ENCODE measurements around the gene TEX261. TPM values are rescaled to one million over a fixed set of nuclear protein-coding genes. Genes with fewer than 3 reads are reported as not detected.

TEX261 gene
- polyA plus RNA-seq, 1 of the 3 experiments (the other 2 are of a cell fraction): 44.3 TPM

DNA sequence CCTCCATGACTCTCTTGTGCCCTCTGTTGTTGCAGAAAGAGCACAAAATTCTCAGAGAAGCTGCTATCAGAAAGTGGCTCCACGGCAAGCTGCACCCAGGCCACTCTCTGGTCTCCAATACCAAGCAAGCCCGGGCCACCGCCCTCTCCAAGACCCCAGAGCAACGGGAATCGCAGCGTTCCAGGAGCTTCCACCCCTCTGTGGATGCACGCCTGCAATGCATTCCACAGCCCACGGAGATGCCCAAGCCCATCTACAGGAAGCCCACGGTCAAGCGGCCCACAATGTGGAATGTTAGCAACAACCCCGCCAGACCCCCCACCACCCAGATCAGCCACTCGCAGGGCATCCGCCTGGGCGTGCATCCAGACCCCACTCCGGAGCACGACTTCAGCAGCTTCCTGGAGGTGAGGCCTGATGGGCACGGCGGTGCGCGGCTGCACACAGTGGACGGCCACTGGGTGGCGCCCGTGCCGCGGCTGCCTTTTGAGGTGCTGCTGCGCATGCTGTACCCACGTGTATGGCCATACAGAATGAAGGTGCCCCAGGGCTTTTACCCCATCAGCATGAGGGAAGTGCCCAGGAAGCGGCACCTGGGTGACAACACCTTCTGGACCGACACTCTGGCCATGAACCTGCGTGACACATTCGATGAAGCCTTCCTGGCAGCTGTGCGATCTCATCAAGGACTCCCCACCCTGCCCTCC, 9.9 kb downstream of the TEX261 start:
- WGBS (ENCODE audit: low lambda C conversion rate): 76% methylated on average over 13 of the region's 32 CpGs
- H3K36me3 ChIP-seq (replicated peaks in 1 of 2; ENCODE audit: control insufficient read depth in 1 of 2, insufficient read depth in 2 of 2, low read length in 1 of 2): peaks cover 5 to 45% of the 10 kb centered on the region in 2 experiments
- no peaks in the 10 kb centered on the region for H3K27me3 ChIP-seq (ENCODE audit: insufficient read depth)
- no peaks in the 10 kb centered on the region for H3K9me3 ChIP-seq
- POLR2A ChIA-PET: no interaction called here
- no peak overlapping the region for H3K4me2 ChIP-seq
- H3K9me2 ChIP-seq: no peaks in the 10 kb centered on the region
- no peak overlapping the region for H3K4me3 ChIP-seq (ENCODE audit: low read depth in 2 of 2, low read length in 1 of 2)
- no peak overlapping the region for H3K27ac ChIP-seq (ENCODE audit: low read depth in 2 of 2, low read length in 1 of 2)
- H3F3A ChIP-seq (replicated peaks; ENCODE audit: insufficient read depth): no peaks in the 10 kb centered on the region
- H3K79me2 ChIP-seq (ENCODE audit: insufficient read depth): no peaks in the 10 kb centered on the region
- DNase-seq: peak; percentile 71
- CTCF ChIA-PET: interaction anchor here (0.6 to 7.3 kb wide), 10 partner anchors 8 to 195 kb away, joined by 3 to 41 read pairs (median 4); partner anchors contain the start of genes FIGLA and TEX261
- TF ChIP-seq RXRA (IDR thresholded peaks at IDR 0.05; ENCODE audit: borderline replicate concordance, low read depth) (no peak), YY1 (IDR thresholded peaks at IDR 0.05; ENCODE audit: low read depth) (no peak), ZBTB33 (IDR thresholded peaks at IDR 0.05; ENCODE audit: borderline replicate concordance, low read depth) (peak; percentile 58; the same call in 1 of the 2 replicates), TAF1 (IDR thresholded peaks at IDR 0.05; ENCODE audit: borderline replicate concordance, low read depth, low read length) (no peak), FOXM1 (IDR thresholded peaks at IDR 0.05; ENCODE audit: low read depth) (no peak)
- TF ChIP-seq, protein P1, sequence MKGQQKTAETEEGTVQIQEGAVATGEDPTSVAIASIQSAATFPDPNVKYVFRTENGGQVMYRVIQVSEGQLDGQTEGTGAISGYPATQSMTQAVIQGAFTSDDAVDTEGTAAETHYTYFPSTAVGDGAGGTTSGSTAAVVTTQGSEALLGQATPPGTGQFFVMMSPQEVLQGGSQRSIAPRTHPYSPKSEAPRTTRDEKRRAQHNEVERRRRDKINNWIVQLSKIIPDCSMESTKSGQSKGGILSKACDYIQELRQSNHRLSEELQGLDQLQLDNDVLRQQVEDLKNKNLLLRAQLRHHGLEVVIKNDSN (IDR thresholded peaks at IDR 0.05; ENCODE audit: borderline replicate concordance, low read depth): no peak
- TF ChIP-seq, protein P2, sequence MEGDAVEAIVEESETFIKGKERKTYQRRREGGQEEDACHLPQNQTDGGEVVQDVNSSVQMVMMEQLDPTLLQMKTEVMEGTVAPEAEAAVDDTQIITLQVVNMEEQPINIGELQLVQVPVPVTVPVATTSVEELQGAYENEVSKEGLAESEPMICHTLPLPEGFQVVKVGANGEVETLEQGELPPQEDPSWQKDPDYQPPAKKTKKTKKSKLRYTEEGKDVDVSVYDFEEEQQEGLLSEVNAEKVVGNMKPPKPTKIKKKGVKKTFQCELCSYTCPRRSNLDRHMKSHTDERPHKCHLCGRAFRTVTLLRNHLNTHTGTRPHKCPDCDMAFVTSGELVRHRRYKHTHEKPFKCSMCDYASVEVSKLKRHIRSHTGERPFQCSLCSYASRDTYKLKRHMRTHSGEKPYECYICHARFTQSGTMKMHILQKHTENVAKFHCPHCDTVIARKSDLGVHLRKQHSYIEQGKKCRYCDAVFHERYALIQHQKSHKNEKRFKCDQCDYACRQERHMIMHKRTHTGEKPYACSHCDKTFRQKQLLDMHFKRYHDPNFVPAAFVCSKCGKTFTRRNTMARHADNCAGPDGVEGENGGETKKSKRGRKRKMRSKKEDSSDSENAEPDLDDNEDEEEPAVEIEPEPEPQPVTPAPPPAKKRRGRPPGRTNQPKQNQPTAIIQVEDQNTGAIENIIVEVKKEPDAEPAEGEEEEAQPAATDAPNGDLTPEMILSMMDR (IDR thresholded peaks at IDR 0.05): peak; percentile 35
- H3K4me1 ChIP-seq (ENCODE audit: control insufficient read depth in 1 of 2, insufficient read depth in 2 of 2, low read depth in 1 of 2, low read length in 1 of 2): no peaks in the 10 kb centered on the region
- H4K20me1 ChIP-seq (ENCODE audit: insufficient read depth): no peaks in the 10 kb centered on the region
- no peak overlapping the region for H3K9ac ChIP-seq
- no peak overlapping the region for H2AFZ ChIP-seq (ENCODE audit: low read depth)

- Histone ChIP-seq H3K27ac (ENCODE audit: low read depth in 2 of 2, low read length in 1 of 2) (no peak overlapping the region), H3K9me3 (no peaks in the 10 kb centered on the region), H3K79me2 (ENCODE audit: insufficient read depth) (no peaks in the 10 kb centered on the region), H3K36me3 (replicated peaks in 1 of 2; ENCODE audit: control insufficient read depth in 1 of 2, insufficient read depth in 2 of 2, low read length in 1 of 2) (peaks cover 5 to 40% of the 10 kb centered on the region in 2 experiments), H3K9me2 (no peaks in the 10 kb centered on the region), H4K20me1 (ENCODE audit: insufficient read depth) (no peaks in the 10 kb centered on the region), H2AFZ (ENCODE audit: low read depth) (no peak overlapping the region), H3K27me3 (ENCODE audit: insufficient read depth) (no peaks in the 10 kb centered on the region), H3K9ac (no peak overlapping the region), H3K4me1 (ENCODE audit: control insufficient read depth in 1 of 2, insufficient read depth in 2 of 2, low read depth in 1 of 2, low read length in 1 of 2) (no peaks in the 10 kb centered on the region), H3K4me3 (ENCODE audit: low read depth in 2 of 2, low read length in 1 of 2) (no peak overlapping the region), H3F3A (replicated peaks; ENCODE audit: insufficient read depth) (no peaks in the 10 kb centered on the region), H3K4me2 (no peak overlapping the region)
- ChIA-PET CTCF (interaction anchor here (0.6 to 7.3 kb wide), 9 partner anchors 9 to 194 kb away, joined by 3 to 41 read pairs (median 4); partner anchors contain the start of gene FIGLA), POLR2A (no interaction called here)
- TF ChIP-seq RXRA (IDR thresholded peaks at IDR 0.05; ENCODE audit: borderline replicate concordance, low read depth) (no peak), IRF3 (IDR thresholded peaks at IDR 0.05; ENCODE audit: low read depth, low read length) (no peak), MXI1 (IDR thresholded peaks at IDR 0.05; ENCODE audit: low read depth, low read length) (no peak), CHD2 (IDR thresholded peaks at IDR 0.05; ENCODE audit: low read length, partially characterized antibody) (no peak), EZH2phosphoT487 (IDR thresholded peaks at IDR 0.05; ENCODE audit: borderline replicate concordance, low read depth) (no peak), JUND (IDR thresholded peaks at IDR 0.05) (no peak), TCF12 (IDR thresholded peaks at IDR 0.05) (no peak), EP300 (IDR thresholded peaks at IDR 0.05; ENCODE audit: borderline replicate concordance in 1 of 2, low read depth in 1 of 2, low read length in 1 of 2) (no peak)
- WGBS (ENCODE audit: low lambda C conversion rate): 93% methylated on average over 3 of the region's 3 CpGs
- DNase-seq: no peak
These were observed 10.5 kb downstream of the TEX261 start for GRCh38 chr2:70984228-70984575.
